NCI-H1694 treated with DMSO at 0.1 percent for 48 hours (cell line): ENCODE measurements around the gene GIMAP1.

Source experiments
- DNase-seq: peaks from one replicate; lab custom pipeline; 2025; lab: John Stamatoyannopoulos, UW

The GIMAP1 gene

GRCh38 chr7:150748376-150748775 is 32.0 kb downstream of the GIMAP1 start:
- DNase-seq: no peak

GRCh38 chr7:150751702-150752101 is 35.3 kb downstream of the GIMAP1 start:
- DNase-seq: no peak

- DNase-seq: no peak
Measured at GRCh38 chr7:150753239-150753638, 36.8 kb downstream of the GIMAP1 start.

GRCh38 chr7:150753826-150754603 is 37.6 kb downstream of the GIMAP1 start:
- peak; percentile 17 for DNase-seq

- no peak for DNase-seq
Measured at GRCh38 chr7:150754951-150755350, 38.5 kb downstream of the GIMAP1 start.

- DNase-seq: no peak
Measured at GRCh38 chr7:150755473-150756099, 39.2 kb downstream of the GIMAP1 start.

GRCh38 chr7:150756166-150756565 is 39.8 kb downstream of the GIMAP1 start:
- no peak for DNase-seq

GRCh38 chr7:150756858-150757257 is 40.4 kb downstream of the GIMAP1 start:
- peak; percentile 4 for DNase-seq

- no peak for DNase-seq
Measured at GRCh38 chr7:150759479-150759878, 43.1 kb downstream of the GIMAP1 start.

- DNase-seq: no peak
Measured at GRCh38 chr7:150766334-150766709, 49.9 kb downstream of the GIMAP1 start.

- DNase-seq: no peak
Measured at GRCh38 chr7:150769768-150770167, 53.4 kb downstream of the GIMAP1 start.
